Neural crest cell (in vitro differentiated cells): Measurements from ENCODE around the gene CD3G. TPM values are rescaled to one million over a fixed set of nuclear protein-coding genes. Genes with fewer than 3 reads are reported as not detected.

Experiments
- DNase-seq: peaks from one replicate; pipeline ENCODE4 v3.0.0; 2021; ENCODE audit warnings: low read depth, mixed read lengths, low spot score
- H3K27ac Mint-ChIP-seq: one replicate; pipeline ENCODE4 v1.8.0; 2021; ENCODE audit warnings: mild to moderate bottlenecking, mixed read lengths; ENCODE audit not compliant: unreplicated experiment
- H3K27me3 Mint-ChIP-seq: 2 replicates; pipeline ENCODE4 v1.8.0; 2021; ENCODE audit warnings: low read depth, mild to moderate bottlenecking, mixed read lengths
- H3K36me3 Mint-ChIP-seq: 2 replicates; pipeline ENCODE4 v1.8.0; 2021; ENCODE audit warnings: low read depth, mild to moderate bottlenecking, mixed read lengths
- H3K4me1 Mint-ChIP-seq: 2 replicates; pipeline ENCODE4 v1.8.0; 2021; ENCODE audit warnings: mixed read lengths
- H3K4me3 Mint-ChIP-seq: one replicate; pipeline ENCODE4 v1.8.0; 2021; ENCODE audit warnings: mild to moderate bottlenecking, mixed read lengths
- H3K9me3 Mint-ChIP-seq: 2 replicates; pipeline ENCODE4 v1.8.0; 2021; ENCODE audit warnings: mixed read lengths
- CTCF ChIP-seq: fragments of 200-600 bp; sonication (generic); conservative IDR thresholded peaks from 2 replicates; pipeline ENCODE4 v1.5.0; 2021; ENCODE audit warnings: antibody characterized with exemption, mild to moderate bottlenecking
- total RNA-seq: library from RNA; stranded (reverse); gene quantifications from 2 replicates; pipeline ENCODE4 v1.2.1, GENCODE V29; 2021

The CD3G gene
- total RNA-seq, 1 donor from 2014 or later = not detected

GRCh38 chr11:118318124-118318523, 26.0 kb upstream of the CD3G start:
- no peak for TF ChIP-seq CTCF
- Mint-ChIP-seq H3K4me1 (peaks cover 20% of the 10 kb centered on the region), H3K4me3 (no peak overlapping the region), H3K27me3 (peaks cover 24% of the 10 kb centered on the region), H3K27ac (no peak overlapping the region), H3K9me3 (peaks cover 5% of the 10 kb centered on the region), H3K36me3 (no peaks in the 10 kb centered on the region)
- DNase-seq = no peak

DNA sequence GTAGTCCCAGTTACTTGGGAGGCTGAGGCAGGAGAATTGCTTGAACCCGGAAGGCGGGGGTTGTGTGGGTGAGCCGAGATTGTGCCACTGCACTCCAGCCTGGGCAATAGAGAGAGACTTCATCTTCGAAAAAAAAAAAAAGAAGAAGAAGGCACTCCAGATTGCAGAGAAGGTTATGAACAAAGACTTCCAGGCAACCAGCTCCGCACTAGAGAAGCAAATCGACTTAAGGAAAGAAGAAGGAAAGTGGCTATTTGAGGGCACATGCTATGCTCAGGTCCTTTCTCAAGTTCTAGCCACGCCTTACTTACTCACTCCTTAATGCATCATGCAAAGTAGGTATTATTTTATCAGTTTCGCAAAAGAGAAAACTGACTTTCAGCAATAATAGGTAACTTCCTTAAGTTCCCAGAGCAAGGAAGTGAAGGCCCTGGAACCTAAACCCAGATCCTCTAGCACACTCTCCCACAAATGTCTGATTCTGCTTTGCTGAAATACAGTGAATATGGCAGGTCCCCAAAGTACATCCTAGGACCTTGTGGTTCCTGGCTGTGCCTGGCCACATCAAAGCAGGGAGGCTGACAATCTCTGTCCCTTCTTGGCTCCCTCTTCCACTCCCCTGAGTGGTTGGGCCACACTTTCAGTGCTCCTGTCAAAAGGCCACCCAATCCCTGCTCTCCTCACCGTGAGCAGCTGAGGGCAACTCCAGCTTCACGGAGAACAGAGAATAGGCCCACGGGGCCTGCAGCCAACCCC, 25.4 kb upstream of the CD3G start:
- no peak for TF ChIP-seq CTCF
- Mint-ChIP-seq H3K27me3 (peaks cover 21% of the 10 kb centered on the region), H3K9me3 (peaks cover 7% of the 10 kb centered on the region), H3K4me1 (peaks cover 20% of the 10 kb centered on the region), H3K27ac (no peak overlapping the region), H3K4me3 (no peak overlapping the region), H3K36me3 (no peaks in the 10 kb centered on the region)
- DNase-seq = no peak

GRCh38 chr11:118319337-118319707, 24.8 kb upstream of the CD3G start:
- Mint-ChIP-seq H3K4me1 (peaks cover 20% of the 10 kb centered on the region), H3K9me3 (peaks cover 7% of the 10 kb centered on the region), H3K4me3 (no peak overlapping the region), H3K36me3 (no peaks in the 10 kb centered on the region), H3K27ac (peak overlapping the region; percentile 29), H3K27me3 (peaks cover 19% of the 10 kb centered on the region)
- DNase-seq = no peak
- TF ChIP-seq CTCF = no peak

GRCh38 chr11:118320515-118320914, 23.6 kb upstream of the CD3G start:
- Mint-ChIP-seq H3K4me1 (peaks cover 18% of the 10 kb centered on the region), H3K9me3 (peaks cover 7% of the 10 kb centered on the region), H3K4me3 (no peak overlapping the region), H3K27me3 (peaks cover 16% of the 10 kb centered on the region), H3K27ac (no peak overlapping the region), H3K36me3 (no peaks in the 10 kb centered on the region)
- TF ChIP-seq CTCF = no peak
- DNase-seq = no peak

GRCh38 chr11:118321386-118322082, 22.6 kb upstream of the CD3G start:
- peaks cover 20% of the 10 kb centered on the region for H3K27me3 Mint-ChIP-seq
- no peak overlapping the region for H3K27ac Mint-ChIP-seq
- no peak overlapping the region for H3K4me3 Mint-ChIP-seq
- no peaks in the 10 kb centered on the region for H3K36me3 Mint-ChIP-seq
- TF ChIP-seq CTCF = no peak
- DNase-seq = no peak
- H3K9me3 Mint-ChIP-seq = peaks cover 7% of the 10 kb centered on the region
- peaks cover 8% of the 10 kb centered on the region for H3K4me1 Mint-ChIP-seq
